ENCODE results near the gene GLRX3.

GRCh38 chr10:130181858-130182257, 45.7 kb downstream of the GLRX3 start:
- TF ChIP-seq CTCF (IDR thresholded peaks at IDR 0.05; ENCODE audit: insufficient read depth, low read depth, low read length) (no peak), EZH2 (IDR thresholded peaks at IDR 0.05; ENCODE audit: insufficient read depth, low read length) (no peak)

Data from astrocyte (in vitro differentiated cells and primary cell).